PC-3 (cell line): ENCODE measurements around the gene RIOK2.

Experiments used
- EZH2 ChIP-seq: fragments of 300-600 bp; sonication (generic); IDR thresholded peaks from one replicate; pipeline ENCODE4 v1.6.1; 2017; ENCODE audit warnings: antibody characterized with exemption, mild to moderate bottlenecking, low read length; ENCODE audit not compliant: unreplicated experiment
- EZH2phosphoT487 ChIP-seq: fragments of 300-600 bp; sonication (generic); IDR thresholded peaks from 2 replicates; pipeline ENCODE4 v1.6.1; 2018; ENCODE audit warnings: mild to moderate bottlenecking, antibody characterized with exemption, low read length, borderline replicate concordance
- TF ChIP-seq, protein P1 (sequence below): fragments of 300-600 bp; sonication (generic); conservative IDR thresholded peaks from 2 replicates; pipeline ENCODE4 v1.5.1; 2017; ENCODE audit warnings: antibody characterized with exemption, low read depth, mild to moderate bottlenecking, low read length

- TF ChIP-seq, protein P1, sequence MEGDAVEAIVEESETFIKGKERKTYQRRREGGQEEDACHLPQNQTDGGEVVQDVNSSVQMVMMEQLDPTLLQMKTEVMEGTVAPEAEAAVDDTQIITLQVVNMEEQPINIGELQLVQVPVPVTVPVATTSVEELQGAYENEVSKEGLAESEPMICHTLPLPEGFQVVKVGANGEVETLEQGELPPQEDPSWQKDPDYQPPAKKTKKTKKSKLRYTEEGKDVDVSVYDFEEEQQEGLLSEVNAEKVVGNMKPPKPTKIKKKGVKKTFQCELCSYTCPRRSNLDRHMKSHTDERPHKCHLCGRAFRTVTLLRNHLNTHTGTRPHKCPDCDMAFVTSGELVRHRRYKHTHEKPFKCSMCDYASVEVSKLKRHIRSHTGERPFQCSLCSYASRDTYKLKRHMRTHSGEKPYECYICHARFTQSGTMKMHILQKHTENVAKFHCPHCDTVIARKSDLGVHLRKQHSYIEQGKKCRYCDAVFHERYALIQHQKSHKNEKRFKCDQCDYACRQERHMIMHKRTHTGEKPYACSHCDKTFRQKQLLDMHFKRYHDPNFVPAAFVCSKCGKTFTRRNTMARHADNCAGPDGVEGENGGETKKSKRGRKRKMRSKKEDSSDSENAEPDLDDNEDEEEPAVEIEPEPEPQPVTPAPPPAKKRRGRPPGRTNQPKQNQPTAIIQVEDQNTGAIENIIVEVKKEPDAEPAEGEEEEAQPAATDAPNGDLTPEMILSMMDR, result no peak
- TF ChIP-seq EZH2phosphoT487 (no peak), EZH2 (no peak)
Observed at GRCh38 chr5:97133101-97133500, 49.9 kb downstream of the RIOK2 start.
